ENCODE results near the gene RBM7.

- TF ChIP-seq POLR2A (IDR thresholded peaks at IDR 0.05) (no peak), CTCF (IDR thresholded peaks at IDR 0.05) (no peak)
Measured at GRCh38 chr11:114413958-114414357, 13.5 kb downstream of the RBM7 start.
